T47D (cell line): Measurements from ENCODE around the gene ELOB.
A peak's percentile ranks its signal among the peaks of the same experiment; 100 is the strongest.

ENCODE experiments used
- DNase-seq, 2 experiments: peaks; one replicate each; pipeline versions ENCODE4 v3.0.0 to v3.0.0-alpha.2; 2011 to 2012; ENCODE audit warnings: low read depth in 1 of 2, low spot score in 1 of 2
- JUND ChIP-seq: IDR thresholded peaks from 2 replicates; pipeline ENCODE4 v1.6.1; 2012; ENCODE audit warnings: low read depth
- in situ Hi-C: cut with HindIII; loops from 2 replicates; pipeline ENCODE4 v1.10.0; 2016; ENCODE audit warnings: low sequenced_read_pairs, low pct_unique_long_range_greater_than_20kb

The ELOB gene

DNA sequence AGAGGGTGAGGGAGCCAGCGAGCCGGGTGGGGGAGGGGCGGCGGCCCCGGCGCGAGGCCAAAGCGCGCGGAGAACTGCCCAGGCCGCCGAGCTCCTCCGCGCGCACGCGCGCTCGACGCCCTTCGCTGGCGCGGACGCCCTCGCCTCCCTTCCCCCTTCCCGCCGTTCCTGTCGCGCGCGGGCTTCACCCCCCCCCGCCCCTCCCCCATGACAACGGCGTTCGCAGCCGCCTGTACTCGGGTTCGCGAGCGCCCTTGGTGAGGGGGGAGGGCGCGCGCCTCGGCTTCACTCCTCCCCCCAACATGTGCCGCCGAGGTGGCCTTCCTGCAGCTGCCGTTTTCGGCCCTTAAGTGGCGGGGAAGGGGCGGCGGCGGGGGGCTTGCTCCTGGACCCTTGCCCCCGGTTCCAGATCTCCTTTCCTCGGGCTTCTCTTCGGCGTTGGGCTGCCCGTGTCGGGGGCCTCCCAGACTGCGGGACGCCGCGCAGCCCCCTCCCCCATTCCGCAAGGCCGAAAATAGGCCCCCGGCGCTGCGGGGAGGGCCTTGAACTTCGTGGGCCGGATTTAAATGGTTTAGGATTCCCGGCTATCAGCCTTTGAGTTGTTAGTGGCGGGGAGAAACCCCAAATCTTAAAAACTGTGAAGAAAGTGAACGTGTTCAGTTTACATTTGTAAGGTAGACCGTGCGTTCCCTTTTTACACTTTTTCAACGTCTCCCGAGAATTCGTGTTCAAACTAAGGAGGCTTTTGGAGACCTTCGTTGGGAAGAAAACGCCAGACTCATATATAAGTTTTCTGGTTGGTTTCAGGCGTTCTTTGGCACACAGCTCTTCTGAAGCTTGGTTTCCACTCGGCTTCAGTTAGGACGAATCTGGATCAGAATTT lies 24.0 kb downstream of the ELOB start:
- TF ChIP-seq JUND = no peak
- peak; percentile 78 to 92 for DNase-seq
- in situ Hi-C loops = no loop called here

DNA sequence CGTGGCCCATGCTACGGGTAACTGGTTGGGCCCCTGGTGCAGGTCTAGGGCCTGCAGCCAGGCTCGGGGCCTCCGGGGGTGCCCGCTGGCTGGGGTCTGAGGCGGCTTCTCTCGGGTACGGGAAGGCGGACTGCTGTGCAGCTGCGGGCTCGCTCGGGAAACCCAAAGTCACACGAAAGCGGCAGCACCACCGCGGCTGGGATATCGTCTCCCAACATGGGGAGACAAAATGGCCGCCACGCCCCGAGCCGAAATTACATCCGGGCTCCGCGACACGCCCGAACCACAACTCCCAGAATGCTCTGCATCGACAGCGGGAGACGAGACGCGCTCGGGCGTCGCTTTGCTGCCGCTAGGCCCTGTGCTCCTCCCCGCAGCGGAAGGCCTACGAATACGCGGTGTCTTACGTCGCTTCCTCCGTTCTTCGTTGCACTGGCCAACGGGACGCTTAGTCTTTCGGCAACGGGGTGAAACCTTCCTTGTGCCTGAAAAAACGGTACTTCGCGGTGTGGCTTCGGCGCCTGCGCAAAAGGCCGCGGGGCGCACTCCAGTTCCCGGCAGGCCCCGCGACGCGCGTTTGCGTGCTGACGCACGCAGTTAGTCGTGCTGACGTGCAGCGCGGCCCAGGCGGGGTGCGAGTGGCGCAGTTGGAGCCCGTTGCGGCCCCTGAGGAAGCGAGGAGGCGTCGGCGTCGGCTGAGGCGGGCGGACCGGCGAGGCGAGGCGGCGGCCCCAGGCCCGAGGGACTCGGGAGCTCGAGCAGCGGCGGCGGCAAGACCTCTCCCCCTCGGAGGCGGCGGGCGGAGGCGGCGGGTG lies 24.8 kb downstream of the ELOB start, which contains the start of gene SRRM2:
Gene SRRM2, plus strand, starts transcription at position 604 of the 815 bp plus-strand sequence. CDS start 3,727 bp downstream, outside the sequence.
- no peak for TF ChIP-seq JUND
- DNase-seq = peak; percentile 95 to 97
- in situ Hi-C loops = no loop called here

DNA sequence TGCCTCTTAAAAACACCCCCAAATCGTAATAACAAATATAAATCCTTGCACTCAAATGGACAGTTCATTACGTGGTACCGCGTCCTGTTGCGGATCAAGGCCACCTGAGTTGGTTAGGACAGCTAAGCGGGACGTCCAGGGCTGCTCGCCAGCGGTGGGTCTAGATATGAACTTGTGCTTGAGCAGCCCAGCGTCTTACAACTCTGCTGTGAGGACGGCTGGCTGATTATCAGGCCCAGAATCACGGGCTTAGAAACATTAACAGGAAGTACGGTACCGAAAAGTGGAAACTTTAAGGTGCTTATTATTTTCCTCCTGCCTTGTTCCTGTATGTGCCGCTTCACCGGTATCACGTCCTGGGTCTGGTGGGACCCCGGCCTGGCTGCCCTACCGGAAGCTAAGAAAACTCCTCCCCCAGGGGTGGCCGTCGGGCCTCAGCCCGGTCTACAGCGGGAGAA lies 25.5 kb downstream of the ELOB start:
- in situ Hi-C loops = no loop called here
- DNase-seq = peak; percentile 39 to 59
- TF ChIP-seq JUND = no peak

DNA sequence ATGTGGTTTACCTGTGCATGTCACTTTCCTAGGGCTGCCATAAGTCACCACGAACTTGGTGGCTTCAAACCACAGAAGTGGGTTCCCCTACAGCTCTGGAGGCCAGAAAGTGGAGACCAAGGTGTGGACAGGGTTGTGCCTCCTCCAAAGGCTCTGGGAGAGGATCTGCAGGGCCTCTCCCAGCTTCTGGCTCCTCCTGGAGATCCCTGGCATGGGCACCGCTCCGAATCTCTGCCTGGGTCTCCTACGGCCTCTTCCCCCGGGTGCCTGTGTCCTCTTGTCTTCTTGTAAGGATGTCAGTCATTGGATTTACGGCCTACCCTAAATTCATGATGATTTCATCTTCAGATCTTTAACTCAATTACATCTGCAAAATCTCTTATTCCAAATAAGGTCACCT lies 27.1 kb downstream of the ELOB start:
- no peak for DNase-seq
- no peak for TF ChIP-seq JUND
- in situ Hi-C loops = no loop called here

DNA sequence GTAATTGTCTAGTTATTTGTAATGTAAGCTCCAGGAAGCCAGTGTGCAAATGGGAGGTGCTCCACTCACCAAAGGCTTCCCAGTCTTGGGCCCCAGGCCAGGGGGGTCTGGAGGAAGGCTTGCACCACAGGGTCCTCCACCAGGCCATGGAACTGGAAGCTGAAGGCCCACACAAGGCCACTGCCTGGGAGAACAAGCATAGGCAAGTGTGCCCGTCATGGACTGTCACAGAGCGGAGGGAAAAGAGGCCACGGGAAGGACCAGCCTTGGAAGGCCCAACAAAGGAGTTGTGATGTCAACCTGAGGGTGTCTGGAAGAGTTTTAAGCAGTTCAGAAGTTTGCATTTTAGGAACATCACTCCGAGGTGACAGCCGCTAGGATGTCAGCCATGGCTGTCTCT lies 27.6 kb downstream of the ELOB start:
- no peak for TF ChIP-seq JUND
- DNase-seq = no peak
- in situ Hi-C loops = no loop called here

DNA sequence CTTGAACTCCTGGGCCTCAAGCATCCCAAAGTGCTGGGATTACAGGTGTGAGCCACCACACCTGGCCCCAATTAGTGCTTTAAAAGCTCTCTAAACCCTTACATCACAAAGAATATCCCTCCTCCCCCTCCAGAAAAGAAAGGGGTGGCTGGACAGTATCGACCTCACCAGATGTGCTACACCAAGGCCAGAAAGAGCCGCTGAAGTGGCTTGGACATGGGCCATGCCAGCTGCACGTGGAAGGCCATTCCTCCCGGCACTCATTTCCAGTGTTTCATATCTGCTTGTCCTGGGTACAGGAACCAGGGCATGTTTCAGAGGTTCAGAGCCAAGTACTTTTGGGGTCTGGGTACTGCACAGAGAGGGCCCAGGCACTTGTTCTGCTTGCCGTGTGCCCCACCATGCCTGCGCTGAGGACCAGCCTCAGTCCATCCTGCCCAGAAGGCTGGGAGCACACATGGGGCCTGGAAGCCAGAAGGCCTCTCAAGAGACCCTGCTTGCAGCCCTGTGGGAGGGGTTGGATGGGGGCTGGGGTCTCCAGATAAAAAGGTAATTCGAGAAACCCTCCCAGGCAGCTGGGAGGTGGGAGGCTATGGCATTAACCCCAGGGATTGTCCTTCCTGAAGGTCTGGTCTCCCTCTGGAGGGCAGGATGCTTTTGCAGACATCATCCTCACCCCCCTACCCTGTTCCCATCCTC lies 28.2 kb downstream of the ELOB start:
- in situ Hi-C loops = no loop called here
- no peak for DNase-seq
- no peak for TF ChIP-seq JUND

DNA sequence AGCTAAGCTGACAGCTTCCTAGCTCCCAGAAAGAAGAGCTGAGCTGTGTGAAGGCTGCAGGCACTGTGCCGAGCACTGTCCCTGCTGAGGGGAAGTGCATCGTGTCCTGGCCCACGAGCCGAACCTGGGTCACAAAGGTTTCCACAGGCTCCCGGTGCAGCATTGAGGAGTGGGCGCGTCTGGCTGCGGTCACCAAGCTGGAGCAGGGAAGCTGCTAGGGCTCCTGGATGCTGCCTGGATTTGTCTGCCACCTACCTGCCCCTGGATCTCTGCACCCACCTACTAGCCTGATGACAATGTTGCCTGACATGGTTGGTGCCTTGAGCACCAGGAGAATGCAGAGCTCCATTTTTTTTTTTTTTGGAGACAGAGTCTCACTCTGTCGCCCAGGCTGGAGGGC lies 31.1 kb downstream of the ELOB start:
- DNase-seq = no peak
- no peak for TF ChIP-seq JUND
- in situ Hi-C loops = no loop called here

DNA sequence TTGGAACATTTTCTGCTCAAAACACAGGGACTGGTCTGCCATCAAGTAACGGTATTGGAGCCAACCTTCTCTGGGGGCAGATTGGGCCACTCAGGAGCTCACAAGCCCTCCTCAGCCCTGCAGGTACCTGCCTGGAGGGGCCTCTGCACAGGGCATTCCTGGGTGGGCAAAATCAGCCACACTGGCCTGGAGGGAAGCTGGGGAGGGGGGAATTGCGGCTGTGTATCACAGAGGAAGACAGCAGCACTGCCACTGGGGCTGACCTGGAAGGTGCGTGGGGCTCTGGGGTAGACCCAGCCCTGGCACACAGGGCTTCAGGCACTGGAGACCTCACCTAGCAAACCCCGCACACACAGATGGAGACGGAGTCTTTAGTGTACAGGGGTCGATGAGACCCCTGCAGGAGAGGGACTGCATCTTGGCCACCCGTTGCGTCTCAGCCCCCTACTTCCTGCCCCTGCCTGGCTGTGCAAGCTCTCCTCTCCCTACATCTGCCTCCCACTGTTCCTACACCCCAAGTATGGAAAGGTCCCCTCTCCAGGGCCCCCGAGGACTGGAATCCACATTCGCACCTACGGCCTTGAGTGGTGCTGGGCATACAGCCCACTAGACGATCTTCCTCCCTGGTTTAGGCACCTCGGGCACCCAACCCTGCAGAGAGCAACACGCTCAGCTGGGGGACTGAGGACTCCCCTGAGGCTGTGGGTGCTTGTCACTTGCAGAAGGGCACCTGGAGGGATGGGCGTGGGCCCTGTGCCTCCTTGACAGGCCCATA lies 31.8 kb downstream of the ELOB start:
- no peak for TF ChIP-seq JUND
- in situ Hi-C loops = no loop called here
- DNase-seq = no peak

DNA sequence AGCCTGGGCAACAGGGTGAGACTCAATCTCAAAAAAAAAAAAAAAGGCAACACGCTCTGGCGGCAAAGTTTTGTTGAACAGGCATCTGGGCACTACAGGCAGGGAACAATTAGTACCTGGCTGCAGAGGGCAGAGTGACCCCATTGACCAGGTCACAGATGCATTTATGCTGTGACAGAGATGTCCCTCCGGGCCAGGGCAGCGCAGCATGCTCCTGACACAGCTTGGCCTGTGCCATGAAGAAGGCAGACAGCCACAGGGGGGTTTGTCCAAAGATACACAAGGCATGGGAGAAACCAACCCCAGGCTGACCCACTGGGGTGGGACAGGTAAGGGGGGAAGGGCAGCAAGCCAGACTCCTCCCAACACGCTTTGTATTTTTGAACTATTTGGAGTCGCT lies 32.4 kb downstream of the ELOB start:
- TF ChIP-seq JUND = no peak
- in situ Hi-C loops = no loop called here

DNA sequence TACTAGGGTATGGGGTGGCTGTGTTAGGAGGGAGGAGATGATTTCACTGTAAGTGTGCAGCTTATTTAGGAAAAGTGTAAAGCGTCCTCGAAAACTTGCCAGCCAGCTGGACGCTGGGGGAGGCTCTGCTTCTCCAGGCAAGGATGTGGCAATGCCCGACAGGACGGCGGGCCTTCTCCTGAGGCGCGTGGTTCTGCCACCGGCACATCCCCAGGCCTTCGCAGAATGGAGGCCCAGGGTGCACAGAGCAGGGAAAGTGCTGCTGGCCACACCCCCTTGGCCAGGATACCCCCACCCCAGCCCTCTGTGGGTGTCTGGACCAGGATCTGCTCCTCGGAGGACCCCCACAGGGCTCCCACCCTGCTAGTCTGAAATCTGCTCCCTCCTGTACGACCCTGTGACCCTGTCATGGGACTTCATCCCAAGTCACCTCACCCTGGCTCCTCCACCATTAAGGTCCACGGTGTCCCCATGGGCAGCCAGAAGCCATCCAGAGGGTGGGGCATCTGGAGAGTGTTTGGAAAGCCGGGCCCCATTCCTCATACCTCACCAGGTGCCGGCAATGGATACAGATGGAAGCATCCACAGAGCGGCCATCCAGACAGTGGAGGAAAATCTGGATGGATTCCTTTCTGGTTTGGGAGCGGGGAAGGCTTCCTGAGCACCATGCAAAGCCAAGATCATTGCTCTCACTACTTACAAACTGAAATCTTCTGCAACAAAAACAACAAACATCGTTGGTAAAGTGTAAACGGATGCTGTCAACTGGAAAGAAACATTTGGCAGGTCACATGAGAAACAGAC lies 33.9 kb downstream of the ELOB start:
- TF ChIP-seq JUND = no peak
- in situ Hi-C loops = no loop called here
- no peak for DNase-seq

More for the DNA sequence above, 32.4 kb downstream of the ELOB start:
- peak in 1 of 2 experiments; percentile 43 for DNase-seq
